Stimulated activated CD4-positive, alpha-beta T cell treated with anti-CD3 and anti-CD28 coated beads, Interleukin-2, amount 100 ng/mL, for 4 hours (primary cell): ENCODE data around the gene GPR137C.
"Not testable (repeated sequence)": the region's sequence is repeated elsewhere in the genome, so short reads cannot be mapped to it uniquely, and the experiment has no call there.

Source experiments
- DNase-seq: peaks from one replicate; pipeline ENCODE4 v3.0.0-alpha.2; 2020; ENCODE audit warnings: low read depth

GPR137C gene

DNA sequence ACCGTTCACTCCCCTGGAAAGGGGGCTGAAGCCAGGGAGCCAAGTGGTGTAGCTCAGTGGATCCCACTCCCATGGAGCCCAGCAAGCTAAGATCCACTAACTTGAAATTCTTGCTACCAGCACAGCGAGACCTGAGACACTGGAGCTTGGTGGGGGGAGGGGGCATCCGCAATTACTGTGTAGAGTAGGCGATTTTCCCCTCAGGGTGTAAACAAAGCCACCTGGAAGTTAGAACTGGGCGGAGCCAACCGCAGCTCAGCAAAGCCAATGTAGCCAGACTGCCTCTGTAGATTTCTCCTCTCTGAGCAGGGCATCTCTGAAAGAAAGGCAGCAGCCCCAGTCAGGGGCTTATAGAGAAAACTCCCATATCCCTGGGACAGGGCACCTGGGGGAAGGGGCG is 15.8 kb downstream of the GPR137C start:
- not testable (repeated sequence) for DNase-seq

DNA sequence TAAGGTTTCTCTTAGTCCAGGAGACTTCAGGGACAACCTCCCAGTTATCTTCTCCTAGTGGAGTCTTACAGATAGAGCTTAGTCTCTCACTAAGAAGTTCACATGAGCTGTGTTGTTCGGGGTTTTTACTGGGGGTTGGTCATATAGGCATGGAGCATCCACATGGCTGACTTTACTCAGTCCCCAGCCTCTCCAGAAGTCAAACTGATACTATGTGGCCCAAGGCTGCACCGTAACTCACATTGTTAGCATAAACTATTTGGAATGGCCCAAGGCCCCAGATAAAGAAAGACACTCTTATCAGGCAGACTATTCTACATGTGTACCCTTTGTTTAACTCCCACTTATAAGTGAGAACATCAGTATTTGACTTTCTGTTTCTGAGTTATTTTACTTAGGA is 23.2 kb downstream of the GPR137C start:
- DNase-seq = no peak

DNA sequence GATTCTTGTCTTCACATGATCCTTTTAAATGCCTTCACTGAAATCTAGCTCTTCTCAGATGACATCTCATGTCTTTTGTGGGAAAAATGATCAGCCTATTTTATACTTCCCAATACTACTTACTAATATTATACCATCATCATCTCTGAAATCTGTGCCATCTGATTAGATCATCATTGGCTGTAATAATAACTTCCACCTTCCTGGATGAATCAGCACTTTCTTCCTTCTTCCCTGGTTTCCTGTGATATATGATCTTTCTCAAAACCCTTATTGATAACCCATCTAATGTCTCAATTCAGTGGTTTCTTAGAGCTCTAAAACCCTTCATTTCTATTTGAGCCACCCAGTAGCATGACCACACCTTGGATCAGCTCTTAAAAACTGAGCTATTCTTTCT is 30.9 kb downstream of the GPR137C start:
- DNase-seq = no peak

DNA sequence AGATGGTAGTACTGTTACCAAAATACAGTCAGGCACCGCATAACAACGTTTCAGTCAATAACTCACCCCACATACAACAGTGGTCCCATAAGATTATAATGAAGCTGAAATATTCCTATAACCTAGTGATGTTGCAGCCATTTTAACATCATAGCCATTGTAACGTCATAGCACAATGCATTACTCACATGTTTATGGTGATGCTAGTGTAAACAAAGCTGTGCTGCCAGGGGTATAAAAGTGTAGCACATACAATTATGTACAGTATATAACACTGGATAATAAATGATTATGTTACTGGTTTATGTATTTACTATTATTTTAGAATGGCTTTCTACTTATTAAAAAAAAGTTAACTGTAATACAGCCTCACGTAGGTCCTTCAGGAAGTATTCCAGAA is 37.0 kb downstream of the GPR137C start:
- DNase-seq = no peak

DNA sequence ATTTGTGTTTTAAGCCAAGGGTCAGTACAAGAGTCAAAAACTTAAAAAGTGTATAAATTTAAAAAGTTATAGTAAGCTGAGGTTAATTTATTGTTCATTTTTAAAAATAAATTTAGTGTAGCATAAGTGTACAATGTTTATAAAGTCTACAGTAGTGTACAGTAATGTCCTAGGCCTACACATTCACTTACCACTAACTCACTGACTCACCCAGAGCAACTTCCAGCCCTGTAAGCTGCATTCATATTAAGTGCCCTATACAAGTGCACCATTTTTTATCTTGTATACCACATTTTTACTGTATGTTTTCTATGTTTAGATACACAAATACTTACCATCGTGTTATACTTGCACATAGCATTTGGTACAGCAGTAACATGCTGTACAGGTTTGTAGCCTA is 37.7 kb downstream of the GPR137C start:
- no peak for DNase-seq

DNA sequence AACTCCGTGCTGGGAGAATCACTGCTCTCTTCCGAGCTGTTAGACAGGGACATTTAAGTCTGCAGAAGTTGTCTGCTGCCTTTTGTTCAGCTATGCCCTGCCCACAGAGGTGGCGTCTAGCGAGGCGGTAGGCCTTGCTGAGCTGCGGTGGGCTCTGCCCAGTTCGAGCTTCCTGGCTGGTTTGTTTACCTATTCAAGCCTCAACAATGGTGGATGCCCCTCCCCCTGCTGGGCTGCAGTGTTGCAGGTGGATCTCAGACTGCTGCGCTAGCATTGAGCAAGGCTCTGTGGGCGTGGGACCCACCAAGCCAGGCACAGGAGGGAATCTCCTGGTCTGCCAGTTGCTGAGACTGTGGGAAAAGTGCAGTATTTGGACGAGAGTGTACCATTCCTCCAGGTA is 43.7 kb downstream of the GPR137C start:
- no peak for DNase-seq

DNA sequence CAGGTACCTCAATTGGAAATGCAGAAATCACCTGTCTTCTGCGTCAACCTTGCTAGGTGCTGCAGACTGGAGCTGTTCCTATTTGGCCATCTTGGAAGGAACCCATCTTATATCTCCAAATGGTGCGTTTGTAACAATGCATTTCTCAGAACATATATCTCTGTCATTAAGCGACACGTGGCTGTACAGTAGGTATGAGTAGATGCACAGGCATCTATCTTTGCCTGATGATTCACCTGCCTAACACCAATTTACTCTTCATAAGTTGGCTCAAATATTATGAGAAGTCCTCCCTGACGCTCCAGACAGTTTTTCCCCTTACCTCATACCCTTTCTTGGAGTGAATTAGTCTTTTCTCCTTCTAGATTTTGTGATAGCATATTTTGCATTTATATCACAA is 44.2 kb downstream of the GPR137C start:
- DNase-seq = no peak

DNA sequence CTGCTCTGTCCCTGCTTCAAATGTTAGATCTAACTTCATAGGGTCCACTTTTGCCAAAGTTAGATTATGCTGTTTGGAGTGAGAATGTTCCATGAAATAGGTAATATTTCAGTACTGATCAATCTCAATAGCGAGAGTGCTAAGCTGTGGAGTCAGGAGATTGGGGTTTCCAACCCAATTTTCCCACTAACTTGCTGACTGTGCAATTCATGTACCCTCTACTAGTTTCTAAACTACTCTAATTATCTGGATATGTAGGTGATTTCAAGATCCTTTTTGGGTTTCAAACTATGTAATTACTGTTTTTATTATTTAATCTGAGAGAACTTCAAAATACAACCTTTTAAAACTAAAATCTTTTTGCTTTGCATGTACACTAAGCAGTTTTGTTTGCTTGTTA is 45.9 kb downstream of the GPR137C start:
- DNase-seq = no peak

DNA sequence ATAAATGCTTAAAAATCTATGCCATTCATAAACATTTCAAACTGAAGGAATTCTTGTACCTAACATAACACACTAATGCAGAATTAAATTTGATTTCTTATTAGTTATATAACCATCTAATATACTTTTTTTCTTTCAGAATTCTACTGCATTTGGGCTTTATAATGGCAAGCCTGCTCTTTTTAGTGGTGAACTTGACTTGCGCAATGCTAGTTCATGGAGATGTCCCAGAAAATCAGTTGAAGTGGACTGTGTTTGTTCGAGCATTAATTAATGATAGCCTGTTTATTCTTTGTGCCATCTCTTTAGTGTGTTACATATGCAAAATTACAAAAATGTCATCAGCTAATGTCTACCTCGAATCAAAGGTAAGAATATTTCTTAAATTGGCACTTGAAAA is 47.3 kb downstream of the GPR137C start:
- no peak for DNase-seq

DNA sequence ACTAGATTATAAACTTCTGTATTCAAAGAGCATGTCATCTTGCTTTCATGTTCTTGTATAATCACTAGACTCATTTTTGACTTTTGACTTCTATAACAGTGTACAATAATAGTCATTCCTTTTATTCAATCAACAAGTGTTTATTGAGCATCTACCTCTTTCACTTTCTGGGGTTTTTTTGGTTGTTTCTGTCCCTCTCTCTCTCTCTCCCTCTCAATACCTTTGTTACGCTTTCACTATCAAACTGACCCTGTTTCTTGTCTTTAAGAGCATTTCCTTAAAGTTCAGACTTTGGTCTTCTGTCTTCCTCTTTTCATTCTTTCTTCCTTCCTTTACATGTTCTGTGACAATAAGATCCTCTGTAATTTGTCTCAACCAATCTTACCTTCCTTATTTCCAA is 49.5 kb downstream of the GPR137C start:
- no peak for DNase-seq

DNA sequence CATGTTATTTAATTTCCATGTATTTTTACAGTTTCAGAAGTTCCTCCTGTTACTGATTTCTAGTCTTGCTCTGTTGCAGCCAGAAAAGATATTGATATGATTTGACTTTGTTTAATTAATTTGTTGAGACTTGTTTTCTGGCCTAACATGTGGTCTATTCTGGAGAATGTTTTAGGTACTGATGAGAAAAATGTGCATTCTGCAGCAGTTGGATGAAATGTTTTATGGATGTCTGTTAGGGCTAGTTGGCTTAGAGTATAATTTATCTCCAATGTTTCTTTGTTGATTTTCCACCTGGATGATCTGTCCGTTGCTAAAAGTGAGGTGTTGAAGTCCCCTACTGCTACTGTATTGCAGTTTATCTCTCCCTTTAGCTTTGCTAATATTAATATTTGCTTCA is 54.4 kb downstream of the GPR137C start:
- DNase-seq = no peak

DNA sequence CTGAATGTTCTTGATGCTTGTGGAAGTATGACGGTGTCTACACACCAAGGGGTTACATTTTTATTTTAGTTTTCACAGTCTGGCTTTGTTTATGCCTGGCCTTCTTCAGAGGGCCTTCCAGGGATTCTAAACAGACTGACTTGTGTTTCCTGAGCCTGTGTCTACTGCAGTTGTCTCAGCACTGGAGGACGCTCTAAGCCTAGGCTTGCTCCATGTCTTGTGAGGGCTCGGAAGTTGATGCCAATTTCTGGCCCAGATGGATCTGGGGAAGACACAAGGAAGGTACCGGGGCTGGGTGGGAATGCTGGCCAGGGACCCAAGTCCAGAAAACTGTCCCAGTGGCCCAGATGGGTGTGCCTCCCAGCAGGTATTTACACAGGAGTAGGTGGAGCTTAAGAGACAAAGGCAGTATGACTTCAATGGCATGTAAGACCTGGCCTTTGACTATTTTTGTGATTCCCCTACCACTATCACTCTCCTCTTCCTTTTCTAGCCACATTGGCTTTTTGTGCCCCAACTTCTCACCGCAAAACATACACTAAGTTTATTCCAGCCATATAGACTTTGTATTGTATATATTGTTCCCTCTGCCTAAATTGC is 56.9 kb downstream of the GPR137C start:
- no peak for DNase-seq

DNA sequence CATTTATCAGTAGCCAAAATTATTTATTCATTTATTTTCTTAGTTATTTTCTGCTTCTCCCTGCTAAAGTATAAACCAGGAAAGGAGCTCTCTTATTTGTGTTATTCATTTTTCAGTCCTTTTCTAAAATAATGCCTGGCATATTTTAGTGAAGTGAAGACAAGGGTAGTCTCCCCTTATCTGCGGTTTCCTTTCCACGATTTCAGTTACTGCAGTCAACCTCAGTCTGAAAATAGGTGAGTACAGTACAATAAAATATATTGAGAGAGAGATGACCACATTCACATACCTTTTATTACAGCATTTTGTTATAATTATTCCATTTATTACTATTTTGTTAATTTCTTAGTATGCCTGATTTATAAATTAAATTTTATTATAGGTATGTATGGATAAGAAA is 57.6 kb downstream of the GPR137C start:
- no peak for DNase-seq

DNA sequence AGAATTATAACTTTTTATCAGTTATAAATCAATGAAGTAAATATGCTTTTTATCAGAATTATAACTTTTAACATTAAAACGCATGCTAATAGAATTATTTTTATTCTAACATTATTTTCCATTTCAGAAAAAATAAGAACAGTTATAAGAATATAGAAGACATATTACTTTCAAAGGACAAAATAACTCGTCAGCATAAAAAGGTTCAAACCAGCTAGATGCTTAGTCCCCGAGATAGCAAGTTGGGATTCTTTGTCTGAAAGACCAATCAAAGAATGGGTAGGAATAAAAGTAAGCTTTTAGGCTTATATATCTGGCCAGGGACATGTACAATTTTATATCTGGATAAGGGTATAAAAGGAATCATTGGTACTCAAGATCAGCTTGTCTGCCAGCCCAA is 66.0 kb downstream of the GPR137C start:
- DNase-seq = no peak

DNA sequence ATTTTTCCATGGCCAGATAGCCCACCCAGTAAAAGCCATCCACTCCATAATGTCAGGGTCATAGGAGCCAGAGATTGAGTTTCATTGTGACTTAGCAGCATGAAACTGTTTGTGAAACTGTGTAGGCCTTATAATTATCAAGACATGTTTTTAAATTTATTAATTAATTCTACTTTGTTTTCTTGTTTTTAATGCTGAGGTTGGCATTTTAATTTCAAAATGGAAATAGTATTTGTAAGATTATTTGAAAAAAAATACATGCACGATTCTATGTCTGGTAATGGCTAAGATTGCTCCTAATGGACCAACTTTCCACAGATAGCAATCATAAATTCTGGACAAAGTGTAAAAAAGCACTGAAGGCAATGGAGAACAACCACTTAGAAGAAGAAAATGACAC is 67.1 kb downstream of the GPR137C start:
- no peak for DNase-seq

DNA sequence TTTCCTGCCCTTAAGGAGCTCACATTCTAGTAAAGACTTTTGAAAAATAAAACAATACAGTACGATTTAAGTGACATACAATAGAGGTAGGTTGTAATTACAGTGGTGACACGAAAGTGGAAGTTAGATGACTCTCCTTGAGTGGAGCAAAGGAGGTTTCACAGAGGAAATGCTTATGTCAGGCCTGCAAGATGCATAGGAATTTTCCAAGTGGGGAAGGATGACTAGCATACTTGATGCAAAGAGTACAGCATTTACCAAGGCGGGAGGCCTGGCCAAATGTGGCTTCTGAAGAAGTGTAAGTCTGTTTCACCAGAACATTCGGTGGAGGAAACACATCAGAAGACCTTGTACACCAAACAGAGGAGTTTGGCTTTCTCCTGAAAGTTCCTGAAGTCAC is 87.5 kb downstream of the GPR137C start:
- no peak for DNase-seq

DNA sequence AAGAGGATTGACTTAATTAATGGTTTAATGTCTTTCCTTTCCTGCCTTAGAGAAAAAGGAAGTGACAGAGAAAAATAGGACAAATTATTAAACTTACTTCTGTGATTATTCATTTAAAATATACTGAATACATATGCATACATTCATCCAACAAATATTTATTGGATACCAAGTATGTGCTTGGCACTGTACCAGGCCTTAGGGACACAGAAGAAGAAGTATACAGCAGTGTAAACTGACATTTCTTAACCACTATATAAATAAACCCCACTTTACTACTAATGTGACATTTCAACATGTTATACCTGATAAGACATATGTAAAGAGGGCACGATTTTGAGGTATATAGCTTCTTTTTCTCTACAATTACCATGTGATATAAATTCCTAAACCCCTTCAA is 89.1 kb downstream of the GPR137C start:
- DNase-seq = no peak

DNA sequence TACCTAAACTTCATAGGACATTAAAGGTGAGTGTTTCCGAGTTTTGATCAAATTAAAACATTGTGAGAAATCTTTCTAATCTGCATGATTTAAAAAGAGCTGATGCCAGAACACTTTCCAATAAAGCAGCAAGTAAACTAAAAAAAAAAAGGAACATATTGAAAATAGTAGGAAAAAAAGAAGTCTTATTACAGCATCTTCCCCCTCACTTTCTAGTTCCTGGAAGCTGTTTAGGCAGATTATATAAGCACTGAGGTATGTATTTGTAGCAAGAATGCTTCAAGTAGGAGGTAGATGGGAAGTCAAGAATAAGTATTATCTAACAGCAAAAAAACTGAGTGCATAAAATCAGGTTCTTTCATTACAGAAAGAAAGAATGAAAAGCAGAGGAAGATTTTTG is 96.9 kb downstream of the GPR137C start:
- no peak for DNase-seq

DNA sequence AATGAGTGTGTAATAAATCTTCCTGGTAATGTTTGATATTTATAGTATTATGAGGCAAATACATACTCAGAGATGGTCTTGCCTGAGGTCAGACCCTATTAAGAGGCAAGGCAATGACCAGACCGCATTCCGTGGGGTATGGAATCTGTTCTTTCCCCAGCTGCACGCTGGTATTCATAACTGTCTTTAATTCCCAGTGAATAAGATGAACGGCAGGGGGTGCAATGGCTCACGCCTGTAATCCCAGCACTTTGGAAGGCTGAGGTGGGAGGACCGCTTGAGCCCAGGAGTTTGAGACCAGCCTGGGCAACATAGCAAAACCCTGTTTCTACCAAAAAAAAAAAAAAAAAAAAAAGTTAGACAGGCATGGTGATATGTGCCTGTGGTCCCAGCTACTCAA is 98.1 kb downstream of the GPR137C start:
- DNase-seq = no peak

DNA sequence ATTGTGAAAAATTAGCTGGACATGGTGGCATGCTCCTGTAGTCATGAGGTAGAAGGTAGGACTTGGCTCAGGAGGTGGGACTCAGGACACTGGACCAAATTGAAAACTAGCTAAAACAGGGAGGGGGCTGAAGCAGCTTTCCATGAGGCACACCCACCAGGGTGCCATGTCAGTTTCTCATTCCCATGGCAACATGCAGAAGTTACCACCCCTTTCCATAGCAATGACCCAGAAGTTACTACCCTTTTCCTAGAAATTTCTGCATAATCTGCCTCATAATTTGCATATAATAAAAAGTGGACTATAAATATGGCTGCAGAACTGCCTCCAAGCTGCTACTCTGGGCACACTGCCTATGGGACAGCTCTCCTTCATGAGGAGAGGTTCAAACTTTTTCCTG is 104.3 kb downstream of the GPR137C start:
- DNase-seq = no peak

DNA sequence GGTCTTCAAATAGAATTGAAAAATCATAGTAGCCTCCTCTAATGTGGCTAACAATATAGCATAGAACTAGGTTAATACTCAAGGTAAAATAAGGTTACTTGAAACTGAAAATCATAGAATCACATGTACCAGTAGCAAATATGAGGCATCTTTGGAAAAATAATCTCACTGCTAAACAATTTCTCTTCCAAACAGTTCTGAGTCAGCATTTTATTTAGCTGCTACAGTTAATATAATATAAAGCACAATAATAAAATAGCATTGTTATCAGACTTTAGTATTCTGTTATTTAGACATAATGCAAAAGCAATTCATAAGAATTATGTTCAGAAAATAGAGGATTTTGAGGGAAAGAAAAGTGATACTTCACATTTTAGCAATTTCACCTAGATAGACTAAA is 107.7 kb downstream of the GPR137C start:
- no peak for DNase-seq

DNA sequence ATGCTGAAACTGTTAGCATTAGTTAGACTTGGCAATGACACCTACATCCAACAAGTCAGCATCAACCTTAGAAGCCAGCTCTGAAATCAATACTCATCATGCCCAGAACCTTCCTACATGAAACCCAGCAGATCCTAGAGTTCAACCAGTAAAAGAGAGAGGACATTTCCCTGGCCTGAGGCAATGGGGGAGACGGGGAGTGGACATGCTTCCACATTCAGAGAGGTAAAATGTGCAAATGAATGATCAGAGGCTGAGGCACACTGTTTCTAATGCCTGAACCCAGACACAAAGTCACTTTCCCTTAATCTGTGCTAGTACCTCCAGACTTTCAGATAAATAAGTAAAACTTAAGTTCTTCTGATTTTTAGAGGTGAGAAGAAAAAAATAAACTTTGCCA is 108.2 kb downstream of the GPR137C start:
- no peak for DNase-seq

DNA sequence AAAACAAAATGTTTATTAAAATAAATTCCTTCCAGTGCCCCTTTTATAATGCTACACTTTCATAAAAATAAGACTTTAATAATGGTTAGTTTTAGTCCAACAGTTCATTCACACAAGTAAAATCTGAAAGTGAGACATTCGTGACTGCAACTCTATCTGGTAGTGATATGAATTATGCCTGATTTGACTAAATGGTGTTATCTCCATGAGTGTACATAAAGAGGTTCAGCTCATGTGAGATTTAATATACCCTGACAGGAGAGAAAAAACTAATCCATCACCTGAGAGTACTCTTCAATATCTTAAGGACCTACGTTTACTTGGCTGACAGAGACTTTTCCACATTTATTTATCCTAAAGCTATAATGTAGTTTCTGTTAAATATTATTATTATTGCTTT is 108.7 kb downstream of the GPR137C start:
- DNase-seq = no peak

DNA sequence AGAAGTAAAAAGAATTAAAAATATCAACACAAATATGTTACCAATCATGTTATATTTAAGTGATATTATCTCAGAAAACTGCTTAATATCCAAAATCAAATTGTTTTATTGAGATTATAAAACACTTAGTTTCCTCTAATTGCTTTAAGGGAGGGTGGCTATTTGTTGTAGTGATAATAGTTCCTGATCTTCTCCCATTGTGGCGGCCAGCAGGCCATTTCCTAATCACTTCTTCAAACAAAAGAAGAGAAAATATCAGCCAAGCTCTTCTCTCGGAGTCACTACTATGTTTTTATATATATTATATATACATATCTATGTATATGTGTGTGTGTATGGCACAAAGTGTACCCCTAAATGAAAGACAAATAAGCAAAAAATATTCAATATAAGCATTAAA is 111.2 kb downstream of the GPR137C start:
- DNase-seq = no peak

DNA sequence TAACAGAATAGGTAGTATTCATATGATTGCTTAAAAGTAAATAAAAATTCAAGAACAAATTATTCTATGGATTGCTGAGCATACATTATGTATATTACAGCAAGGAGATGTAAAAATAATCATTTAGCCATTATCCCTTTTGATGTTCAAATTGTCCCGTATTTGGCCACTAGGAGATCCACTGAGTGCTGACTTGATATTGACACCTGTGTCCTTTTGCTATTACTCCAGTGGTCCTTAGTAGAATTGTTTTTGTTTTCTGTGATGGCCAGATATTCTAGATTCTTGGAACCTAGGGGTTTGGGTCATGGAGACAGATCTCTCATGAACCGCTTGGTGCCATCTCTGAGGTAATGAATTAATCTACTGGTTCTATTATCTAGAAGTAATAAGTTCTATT is 126.0 kb downstream of the GPR137C start:
- no peak for DNase-seq
